GM19025 (cell line): ENCODE measurements around the gene DUSP7.

ENCODE experiments used
- ATAC-seq: cut with Tn5 transposase; IDR thresholded peaks from one replicate; pipeline ENCODE4 v1.9.1; 2021; ENCODE audit warnings: mild to moderate bottlenecking, low read depth, moderate library complexity; ENCODE audit not compliant: unreplicated experiment

The DUSP7 gene, protein sequence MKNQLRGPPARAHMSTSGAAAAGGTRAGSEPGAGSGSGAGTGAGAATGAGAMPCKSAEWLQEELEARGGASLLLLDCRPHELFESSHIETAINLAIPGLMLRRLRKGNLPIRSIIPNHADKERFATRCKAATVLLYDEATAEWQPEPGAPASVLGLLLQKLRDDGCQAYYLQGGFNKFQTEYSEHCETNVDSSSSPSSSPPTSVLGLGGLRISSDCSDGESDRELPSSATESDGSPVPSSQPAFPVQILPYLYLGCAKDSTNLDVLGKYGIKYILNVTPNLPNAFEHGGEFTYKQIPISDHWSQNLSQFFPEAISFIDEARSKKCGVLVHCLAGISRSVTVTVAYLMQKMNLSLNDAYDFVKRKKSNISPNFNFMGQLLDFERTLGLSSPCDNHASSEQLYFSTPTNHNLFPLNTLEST

DNA sequence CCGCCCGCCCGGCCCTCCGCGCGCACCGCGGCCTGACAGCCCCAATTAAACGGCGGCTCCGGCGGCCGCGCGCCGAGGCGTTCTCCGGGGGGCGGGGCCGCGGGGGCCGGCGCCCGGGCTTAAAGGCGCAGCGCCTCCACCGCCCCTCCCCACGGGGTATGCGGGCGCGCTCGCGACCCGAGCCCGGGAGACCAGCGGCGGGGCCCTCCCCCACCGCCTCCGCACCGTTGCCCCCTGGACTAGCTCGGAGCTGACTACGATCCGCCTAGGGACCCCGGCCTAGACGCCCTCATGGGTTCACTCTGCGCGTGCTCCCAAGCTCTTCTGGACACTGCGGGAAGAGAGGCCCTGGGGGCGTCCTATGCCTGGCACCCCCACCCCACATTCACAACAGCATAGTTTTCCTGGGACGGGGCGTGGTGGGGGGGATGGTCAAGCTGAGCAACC is at the start of gene DUSP7:
DUSP7 (minus strand) TSS at position 51 of the 447 bp plus-strand sequence. CDS start 205 bp downstream, outside the sequence.
- peak; percentile 33 for ATAC-seq

DNA sequence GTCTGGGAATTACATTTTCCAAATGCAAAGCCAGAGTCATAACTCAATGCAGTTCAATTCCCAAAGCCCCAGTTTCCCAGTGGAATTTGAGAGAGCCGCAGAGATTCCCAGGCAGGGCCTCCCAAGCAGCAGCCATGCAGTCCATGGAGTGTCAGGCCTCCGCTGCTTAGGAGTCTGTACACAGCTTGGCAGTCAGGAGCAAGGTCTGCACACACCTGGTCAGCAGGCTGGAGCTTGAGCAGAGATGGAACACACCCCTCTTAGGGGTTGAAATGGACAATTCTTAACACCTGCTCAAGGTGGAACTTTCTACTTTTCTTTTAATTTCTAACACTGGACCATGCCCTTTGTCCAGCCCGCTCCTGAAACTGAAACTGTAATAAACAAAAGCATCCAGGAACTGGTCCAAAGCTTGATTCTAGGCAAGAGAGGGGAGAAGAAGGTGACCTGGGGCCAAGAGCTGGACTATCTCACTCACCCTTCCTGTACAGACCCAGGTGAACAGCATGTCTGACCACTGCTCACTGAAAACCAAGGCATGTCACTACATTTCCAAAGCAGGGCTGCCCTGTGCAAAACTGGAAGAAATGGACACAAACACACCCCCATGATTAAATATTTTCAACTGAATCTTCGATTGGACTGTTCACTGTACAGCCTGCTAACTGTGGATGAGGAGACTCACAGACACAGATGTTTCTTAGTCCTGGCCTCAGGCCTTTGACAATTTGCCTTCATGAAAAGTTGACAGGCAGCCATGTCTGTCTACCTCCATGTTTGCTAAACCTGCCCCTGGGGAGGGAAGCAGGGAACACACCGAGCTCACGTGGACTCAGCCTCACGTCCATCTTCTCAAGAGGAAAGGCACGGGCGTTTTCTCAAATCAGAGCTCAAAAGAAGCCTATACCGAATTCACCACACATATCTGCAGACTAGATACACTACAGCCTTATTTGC is 48.6 kb upstream of the DUSP7 start:
- no peak for ATAC-seq

DNA sequence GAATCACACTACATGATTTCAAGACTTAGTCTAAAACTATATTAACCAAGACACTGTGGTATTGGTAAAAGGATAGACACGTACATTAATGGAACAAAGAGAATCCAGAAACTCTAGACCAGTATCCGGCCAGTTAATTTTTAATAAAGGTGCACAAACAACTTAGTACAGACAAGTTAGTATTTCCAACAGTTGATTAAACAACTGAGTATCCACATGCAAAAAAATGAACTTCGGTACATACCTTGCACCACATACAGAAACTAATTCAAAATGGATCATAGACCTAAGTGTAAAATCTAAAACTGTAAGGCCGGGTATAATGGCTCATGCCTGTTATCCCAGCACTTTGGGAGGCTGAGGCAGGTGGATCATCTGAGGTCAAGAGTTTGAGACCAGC is 46.6 kb upstream of the DUSP7 start:
- no peak for ATAC-seq

DNA sequence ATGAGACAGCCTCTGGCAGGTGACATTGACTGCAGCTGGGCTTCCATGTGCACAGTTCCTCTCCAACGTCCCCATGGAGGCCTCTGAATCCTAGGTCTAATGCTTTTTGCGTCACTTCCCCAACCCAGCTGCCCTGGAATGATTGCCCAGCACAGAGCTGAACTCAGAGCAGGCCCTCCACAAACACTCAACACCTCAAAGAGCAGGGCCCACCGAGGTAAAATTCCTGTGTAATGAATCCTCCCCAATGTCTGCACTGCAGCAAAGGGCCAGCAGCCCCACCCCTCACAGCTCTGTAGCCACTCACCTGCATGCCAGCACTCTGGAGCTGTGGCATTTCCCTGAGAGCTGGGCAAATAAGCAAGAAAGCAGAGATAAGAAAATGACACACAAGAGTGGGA is 42.6 kb upstream of the DUSP7 start:
- no peak for ATAC-seq

DNA sequence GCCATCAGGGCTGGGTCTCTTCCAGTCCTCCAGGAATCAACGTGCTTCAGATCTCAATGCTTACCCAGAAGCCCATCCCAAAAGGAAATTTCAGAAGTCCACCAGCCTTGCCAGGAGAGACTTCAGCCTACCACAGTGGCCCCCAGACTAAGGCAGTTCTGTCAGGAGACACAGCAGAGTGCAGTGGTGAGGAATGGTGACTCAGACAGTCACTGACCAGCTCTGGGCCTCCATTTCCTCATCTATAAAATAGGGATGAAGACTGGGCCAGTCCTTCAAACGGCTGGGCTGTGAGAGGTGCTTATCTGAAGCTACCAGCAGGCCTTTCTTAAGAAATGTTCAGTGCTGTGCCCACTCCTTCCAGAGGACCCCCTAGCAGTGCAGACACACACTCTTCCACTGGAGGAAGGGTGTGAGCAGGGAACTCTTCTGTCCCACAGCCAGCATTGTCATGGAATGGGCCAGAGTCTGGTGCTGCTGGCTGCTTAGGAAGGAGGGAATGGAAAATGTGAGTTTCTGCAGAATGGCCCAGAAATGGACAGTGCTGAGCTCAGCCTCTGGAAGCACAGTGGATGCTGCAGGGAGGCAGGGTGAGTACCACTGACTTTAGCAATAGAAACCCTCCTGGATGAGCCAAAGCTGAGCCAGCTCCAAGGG is 41.6 kb upstream of the DUSP7 start:
- no peak for ATAC-seq

DNA sequence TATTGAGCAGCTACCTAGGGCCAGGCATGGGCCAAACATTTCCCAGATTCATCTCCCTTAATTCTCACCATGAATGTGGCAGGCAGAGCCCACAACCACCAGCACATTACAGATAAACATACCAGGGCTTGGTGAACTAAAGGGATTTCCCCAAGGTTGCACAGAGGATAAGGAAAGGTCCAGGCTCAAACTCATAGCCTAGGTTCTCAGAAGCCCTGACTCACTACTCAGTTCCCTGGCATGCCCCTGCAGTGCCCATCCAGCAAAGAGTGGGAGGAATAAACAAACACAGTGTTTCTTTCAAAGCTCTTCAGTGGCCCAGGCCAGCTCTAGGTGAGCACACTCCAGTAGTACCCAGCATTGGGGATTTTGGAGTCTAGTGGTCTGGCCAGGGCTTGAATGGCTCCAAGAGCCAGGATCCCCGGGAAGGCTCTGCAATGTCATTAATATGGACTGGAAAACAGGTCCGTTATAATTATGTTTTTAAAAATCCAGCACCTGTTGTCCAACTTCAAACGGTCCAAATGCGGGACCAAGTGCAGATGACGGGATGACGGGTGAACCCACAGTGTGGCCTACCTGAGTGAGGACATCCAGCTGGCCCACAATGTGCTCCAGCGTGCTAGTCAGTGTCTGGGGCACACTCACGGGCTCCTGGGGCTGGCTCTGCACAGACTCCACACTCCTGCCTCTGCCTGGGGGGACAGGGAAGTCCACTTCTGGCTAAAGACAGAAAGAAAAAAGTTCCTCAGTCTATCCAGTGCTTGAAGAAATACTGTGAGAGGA is 39.8 kb upstream of the DUSP7 start:
- no peak for ATAC-seq

DNA sequence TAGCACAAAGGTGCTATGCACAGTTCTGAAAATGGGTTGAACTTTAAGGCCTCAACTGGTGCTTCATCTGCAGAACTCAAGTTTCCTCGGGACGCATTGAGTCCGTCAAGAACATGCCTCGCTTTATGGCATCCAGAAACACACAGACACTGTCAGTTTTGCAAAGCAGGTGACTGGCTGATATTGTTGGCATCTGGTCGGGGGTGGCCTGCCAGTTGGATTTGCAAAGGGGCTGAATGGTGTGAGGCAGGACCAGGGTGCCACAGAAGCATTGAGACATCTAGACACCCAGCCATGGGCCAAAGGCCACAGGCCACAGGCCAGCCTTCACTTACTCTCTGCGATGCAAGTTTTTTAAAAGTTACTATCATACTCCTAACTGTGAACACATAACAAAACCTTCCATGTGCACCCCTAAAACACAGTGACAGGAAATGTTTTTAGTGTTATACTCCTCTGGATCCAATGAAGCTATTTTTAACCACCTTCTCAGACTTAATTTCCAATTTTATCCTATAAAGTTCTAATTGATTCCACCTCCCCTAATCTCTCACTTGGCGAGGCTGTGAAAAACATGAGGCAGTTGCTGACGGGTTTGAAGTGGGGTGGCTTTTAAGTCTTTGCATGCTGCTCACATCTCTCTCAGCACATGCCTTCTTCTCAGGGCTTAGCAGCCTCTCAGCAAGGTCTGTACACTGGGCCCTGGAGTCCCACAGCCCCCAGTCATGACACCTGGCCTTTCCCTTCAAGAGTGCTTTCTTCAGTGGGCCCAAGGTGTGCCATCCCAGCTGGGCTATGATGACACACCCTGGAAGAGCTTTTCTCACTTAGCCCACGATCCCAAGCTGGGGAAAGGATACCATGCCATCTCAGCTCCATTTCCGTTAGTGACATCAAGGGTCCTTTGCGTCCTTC is 38.5 kb upstream of the DUSP7 start:
- no peak for ATAC-seq

DNA sequence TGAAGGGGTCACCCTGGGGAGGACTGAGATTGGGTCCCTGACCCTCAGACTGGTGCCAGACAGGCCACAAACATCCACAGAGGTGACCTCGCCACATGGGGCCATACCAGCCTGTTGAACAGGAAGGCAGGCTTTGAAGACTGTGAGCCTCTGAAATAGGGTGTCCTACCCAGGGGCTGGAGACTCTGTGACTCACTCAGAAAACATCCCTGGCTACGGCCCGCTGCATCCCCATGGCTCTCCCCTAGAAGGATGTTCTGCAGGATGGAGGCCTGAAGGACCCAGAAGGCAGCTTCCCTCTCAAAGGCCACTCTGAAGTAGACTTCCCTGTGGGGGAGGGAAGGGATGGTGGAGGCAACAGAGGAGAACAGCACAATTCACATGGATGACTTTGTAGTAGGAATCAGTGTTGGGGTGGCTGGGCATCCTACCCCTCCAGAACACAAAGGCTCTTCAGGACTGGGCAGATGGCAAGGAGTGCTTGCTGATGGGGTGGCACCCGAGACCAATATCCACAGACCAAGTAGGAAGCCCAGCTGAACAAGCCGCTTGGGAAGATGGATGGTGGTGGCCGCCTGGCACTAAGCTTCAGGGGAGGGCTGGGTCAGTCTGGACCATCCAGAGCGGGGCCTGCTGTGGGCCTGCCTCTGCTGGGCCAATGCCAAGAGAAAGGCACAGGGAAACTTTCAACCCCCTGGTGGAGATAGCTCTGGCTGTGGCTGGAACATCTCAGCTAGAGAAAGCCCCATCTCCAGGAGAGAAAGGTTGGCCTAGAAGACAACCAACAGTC is 37.6 kb upstream of the DUSP7 start:
- no peak for ATAC-seq

DNA sequence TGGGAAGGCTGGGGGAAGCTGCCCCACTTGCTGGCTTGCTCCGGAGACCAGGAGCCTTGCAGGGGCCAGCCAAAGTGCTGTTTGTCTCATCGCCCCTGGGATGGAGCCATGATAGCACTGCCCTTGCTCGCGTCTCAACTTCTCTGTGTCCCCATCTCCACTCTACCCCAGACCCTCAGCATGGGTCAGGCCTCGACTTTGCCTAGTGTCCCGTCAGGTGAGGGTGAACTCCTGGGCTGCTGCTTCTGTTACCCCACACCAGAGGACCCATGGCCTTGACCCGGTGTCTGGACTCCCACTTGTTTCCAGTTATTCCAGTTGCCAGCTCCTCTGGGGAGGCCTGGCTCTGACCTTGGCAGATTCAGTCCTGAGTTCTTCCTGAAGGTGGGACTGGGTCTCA is 36.5 kb upstream of the DUSP7 start:
- ATAC-seq: no peak

DNA sequence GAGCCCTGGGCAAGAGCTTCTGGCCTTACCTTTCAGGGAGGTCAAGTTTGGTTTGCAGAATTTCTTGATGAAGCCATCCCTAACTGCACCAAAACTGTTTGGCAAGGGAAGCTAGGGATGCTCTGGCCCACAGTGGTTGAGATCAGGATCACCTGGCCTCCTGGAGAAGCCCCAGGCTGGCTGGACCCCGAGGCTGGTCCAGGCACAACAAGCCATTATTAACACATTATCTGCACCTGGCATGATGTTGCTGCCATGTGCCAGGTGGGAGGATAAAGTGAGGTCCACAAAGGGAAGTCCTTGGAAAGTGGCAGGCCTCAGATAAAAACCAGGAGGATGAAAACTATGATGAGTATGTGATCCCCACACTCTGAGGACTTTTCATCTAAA is 35.9 kb upstream of the DUSP7 start:
- no peak for ATAC-seq

DNA sequence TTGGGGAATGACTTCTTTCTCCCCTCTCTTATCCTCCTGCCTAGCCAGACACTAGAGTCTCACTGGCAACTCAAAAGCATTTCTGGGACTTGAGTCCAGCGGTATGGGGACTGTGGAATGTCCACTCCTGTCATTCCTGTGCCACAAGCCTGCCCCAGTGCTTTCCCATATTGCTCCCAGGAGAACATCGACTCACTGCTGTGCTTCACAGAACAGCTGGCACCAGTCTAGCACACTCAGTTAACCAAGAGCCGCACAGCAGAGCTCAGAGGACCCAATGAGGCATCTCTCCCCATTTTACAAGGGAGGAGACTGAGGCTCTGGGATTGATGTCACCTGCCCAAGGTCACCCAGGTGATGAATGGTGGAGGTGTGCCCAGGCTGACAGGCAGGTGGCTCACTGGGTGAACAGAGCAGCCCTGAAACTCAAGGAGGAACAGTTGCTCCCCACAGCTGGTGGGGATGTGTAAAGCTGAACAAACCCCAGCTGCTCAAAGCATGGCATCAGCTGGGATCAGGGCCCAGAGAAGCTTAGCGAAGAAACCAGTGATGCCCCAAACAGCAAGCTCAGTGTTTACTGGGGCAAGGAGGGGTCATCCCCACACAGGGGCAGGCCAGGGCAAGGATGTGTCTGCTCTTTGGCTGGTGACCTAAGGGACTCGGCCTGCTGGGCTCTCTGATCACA is 35.4 kb upstream of the DUSP7 start:
- no peak for ATAC-seq

DNA sequence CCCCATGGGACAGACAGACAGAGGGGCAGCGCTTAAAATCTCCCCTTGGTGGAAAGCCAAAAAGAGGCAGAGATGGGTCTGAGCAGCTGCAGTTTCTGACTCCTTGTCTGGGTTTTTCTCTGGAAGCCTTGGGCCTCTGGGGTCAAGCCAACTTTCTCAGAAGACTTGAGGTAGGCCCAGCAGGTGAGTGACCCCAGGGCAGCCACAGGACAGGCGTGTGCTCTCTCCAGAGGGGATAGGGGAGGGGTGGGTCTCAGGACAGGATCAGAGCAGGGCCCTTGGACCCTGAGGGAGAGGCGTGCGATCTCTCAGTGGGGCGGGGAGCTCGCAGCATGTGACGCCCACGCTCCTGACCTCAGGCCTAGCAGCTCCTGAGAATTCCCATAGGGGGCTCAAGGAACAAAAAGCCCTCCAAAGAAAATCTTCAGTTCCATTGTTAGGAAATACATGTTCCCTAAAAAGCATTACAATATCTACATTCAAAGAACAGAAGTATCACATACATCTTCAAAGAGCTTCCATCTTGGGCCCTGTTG is 34.6 kb upstream of the DUSP7 start:
- ATAC-seq: no peak

DNA sequence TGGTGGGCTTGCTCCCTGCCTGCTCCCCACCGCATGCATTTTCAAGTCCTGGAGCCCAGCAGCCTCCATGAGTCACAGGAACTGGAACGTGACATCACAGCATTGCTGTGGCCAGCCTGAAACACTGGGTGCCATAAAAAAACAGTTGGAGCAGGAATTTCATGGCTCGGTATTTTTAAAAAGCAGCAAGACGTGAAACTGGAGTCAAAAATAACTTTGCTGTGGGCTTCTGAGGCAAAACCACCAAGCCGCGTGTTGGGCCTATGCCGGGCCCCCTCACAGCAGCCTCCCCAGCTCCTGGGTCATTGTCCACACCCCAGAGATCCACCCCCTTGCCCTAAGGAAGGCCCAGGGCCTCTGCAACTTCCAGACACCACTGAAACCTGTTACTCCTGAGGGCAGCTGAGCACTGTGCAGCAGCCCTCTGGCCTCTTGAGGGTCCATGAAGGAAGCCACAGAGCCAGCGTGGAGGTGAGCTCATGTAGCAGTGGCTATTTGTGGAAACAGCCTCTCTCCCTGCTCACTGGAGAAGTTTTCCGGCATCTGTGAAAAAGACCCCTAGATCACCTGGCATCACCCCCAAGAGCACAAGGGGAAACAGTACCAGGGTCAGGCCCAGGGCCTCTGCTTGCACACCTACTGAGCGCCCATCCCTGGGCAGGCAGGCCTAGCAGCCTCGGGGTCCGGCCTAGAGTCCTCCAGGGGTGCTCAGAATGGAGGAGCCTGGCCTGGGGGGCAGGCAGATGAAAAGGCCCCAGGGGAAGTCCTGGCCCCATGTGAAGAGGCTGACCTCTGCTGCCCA is 34.0 kb upstream of the DUSP7 start:
- no peak for ATAC-seq

DNA sequence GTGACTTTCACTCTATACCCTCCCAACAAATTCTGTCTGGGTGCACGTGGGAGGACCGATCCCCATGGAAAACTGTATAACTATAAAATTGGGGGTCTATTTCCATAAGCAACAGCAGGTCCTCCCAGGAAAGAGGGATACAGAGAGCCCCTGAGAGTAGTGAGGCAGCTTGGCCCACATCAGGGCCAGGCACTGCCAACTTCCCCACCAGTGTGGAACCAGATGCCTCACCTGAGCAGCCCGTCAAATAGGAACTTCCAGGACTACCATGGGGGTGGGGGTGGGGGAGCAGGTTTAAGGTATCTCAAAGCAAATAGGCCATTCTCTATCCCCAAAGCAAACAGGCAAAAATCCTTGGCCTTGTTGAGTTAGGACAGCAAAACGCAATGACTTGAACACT is 33.3 kb upstream of the DUSP7 start:
- ATAC-seq: no peak

DNA sequence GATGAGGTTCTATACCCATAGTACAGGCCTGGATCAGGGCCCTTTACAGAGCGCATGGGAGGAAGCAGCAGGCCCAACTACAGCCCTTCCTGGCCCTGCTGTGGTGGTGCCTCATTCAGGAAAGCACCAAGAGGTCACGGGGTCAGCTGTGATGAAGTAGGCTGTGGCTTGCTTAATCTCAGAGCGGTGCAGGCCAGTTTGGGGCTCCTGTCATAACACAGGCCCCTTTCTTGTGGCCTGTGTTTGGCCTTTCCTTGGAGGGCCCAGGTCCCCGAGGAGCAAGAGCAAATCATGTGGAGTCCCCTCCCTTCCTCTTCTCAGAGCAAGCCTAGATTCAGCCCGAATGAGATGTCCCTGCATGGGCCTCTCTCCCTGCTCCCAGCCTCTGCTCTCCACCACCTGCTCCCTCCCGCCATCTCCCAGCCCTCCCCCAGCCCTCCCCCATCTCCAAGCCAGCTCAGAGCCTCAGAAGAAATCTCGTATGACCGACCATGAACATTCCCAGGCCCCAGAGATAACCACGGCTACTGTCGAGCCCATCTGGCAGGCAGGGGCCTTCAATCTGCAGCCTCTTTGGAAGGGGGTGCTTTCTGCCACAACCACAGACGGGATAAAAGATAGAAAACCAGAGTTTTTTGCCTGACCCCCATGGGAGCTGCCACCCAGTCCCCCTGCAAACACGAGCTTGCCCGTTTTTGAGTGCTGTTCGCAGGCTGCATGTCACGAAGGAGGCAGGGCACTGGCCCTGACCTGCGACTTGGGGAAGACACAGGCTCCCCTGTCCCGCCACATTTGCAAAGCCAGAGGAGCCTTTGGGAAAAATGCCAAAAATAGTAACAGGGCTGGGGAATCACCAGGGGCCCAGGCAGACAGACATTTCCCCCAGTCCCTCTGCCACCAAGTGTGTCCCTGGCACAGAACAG is 32.3 kb upstream of the DUSP7 start:
- ATAC-seq: no peak

DNA sequence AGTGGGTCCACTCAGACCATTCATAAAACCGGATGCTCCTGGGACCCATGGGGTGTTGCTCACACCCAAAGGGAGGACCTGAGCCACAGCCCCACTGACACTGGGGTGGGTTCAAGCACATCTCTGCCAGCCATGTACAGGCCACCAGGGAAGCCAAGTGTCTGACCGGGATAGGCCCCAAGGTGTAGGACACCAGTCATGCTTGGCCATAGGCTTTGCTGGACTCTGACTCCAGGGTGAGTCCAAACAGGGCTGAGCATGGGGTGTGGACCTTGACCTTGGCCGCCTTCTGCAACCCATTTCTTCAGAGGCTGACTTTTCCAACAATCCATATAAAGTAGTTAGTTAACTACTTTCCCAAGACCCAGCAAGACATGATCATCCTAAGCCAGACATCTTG is 31.4 kb upstream of the DUSP7 start:
- no peak for ATAC-seq
